CD4-positive, alpha-beta T cell (primary cell): ENCODE results near the gene ATP2B2. TPM values are rescaled to one million over a fixed set of nuclear protein-coding genes. Genes with fewer than 3 reads are reported as not detected.

Experiments
- ATAC-seq: fragments of 200-7000 bp; cut with Tn5 transposase; one replicate; pipeline ENCODE4 v1.10.0; 2022; ENCODE audit warnings: mild to moderate bottlenecking; ENCODE audit not compliant: poor library complexity
- CTCF ChIA-PET: fragments of 350-600 bp; sonication (Branson Sonifier 250); formaldehyde crosslinking; loops from one replicate; lab custom pipeline; 2021; ENCODE audit warnings: antibody characterized with exemption, inconsistent platforms; lab: Charles Lee
- POLR2A ChIA-PET: fragments of 350-600 bp; sonication (Branson Sonifier 250); formaldehyde crosslinking; loops from one replicate; lab custom pipeline; 2021; ENCODE audit warnings: antibody characterized with exemption, inconsistent platforms; lab: Charles Lee
- DNase-seq, 14 experiments: peaks; one replicate each; pipeline ENCODE4 v3.0.0-alpha.2; 2013 to 2020; ENCODE audit warnings: mixed read lengths in 2 of 14
- H3K27ac ChIP-seq, 2 donors: one replicate each; pipeline versions ENCODE4 v1.5.1 to v1.7.0; 2013; ENCODE audit warnings: low read length in 2 of 2, low read depth in 1 of 2, mild to moderate bottlenecking in 1 of 2
- H3K27me3 ChIP-seq, 2 experiments: 1 replicate in 1 of 2; 2 replicates in 1 of 2; pipeline versions ENCODE4 v1.6.1 to v1.7.0; 2013; ENCODE audit warnings: low read length in 2 of 2, control low read depth in 1 of 2, mild to moderate bottlenecking in 1 of 2, moderate library complexity in 1 of 2; ENCODE audit not compliant: insufficient read depth in 2 of 2, control insufficient read depth in 1 of 2
- H3K36me3 ChIP-seq: one replicate; pipeline ENCODE4 v1.6.1; 2013; ENCODE audit warnings: low read length, control low read depth; ENCODE audit not compliant: insufficient read depth
- H3K4me1 ChIP-seq: one replicate; pipeline ENCODE4 v1.6.1; 2013; ENCODE audit warnings: low read length, control low read depth; ENCODE audit not compliant: insufficient read depth
- H3K4me3 ChIP-seq: one replicate; pipeline ENCODE4 v1.5.1; 2013; ENCODE audit warnings: mild to moderate bottlenecking, low read length, moderate library complexity
- H3K9me3 ChIP-seq, 2 experiments: 1 replicate in 1 of 2; 2 replicates in 1 of 2; pipeline versions ENCODE4 v1.6.1 to v1.7.0; 2013; ENCODE audit warnings: low read length in 2 of 2, mild to moderate bottlenecking in 2 of 2, control low read depth in 1 of 2, moderate library complexity in 1 of 2; ENCODE audit not compliant: control insufficient read depth in 1 of 2, insufficient read depth in 1 of 2
- H3K27ac Mint-ChIP-seq: one replicate; pipeline ENCODE4 v1.8.0; 2020; ENCODE audit warnings: mixed read lengths
- H3K27me3 Mint-ChIP-seq: one replicate; pipeline ENCODE4 v1.8.0; 2021; ENCODE audit warnings: mixed read lengths
- H3K36me3 Mint-ChIP-seq: one replicate; pipeline ENCODE4 v1.8.0; 2021; ENCODE audit warnings: low read depth, mixed read lengths
- H3K4me1 Mint-ChIP-seq: one replicate; pipeline ENCODE4 v1.8.0; 2021; ENCODE audit warnings: low read depth, mixed read lengths
- H3K4me3 Mint-ChIP-seq: one replicate; pipeline ENCODE4 v1.8.0; 2020; ENCODE audit warnings: mild to moderate bottlenecking, mixed read lengths
- H3K9me3 Mint-ChIP-seq: one replicate; pipeline ENCODE4 v1.8.0; 2020; ENCODE audit warnings: mixed read lengths
- CTCF ChIP-seq: fragments of 200-600 bp; IDR thresholded peaks from one replicate; pipeline ENCODE4 v1.8.0; 2022; ENCODE audit warnings: antibody characterized with exemption, mild to moderate bottlenecking
- intact Hi-C, 2 experiments: fragments of 100-400 bp; cut with DNase I in 1 of 2; cut with micrococcal nuclease in 1 of 2; formaldehyde crosslinking; loops; one replicate each; pipeline versions ENCODE4 v1.15.1 to v1.9.0; 2023 to 2025; cut with DNase I, micrococcal nuclease
- total RNA-seq, 174 experiments: library from RNA in 2 of 174; stranded (reverse) in 2 of 174; gene quantifications; one replicate each; pipeline ENCODE4 v1.2.3 and lab custom pipeline; 2021 to 2026

ATP2B2 gene
- total RNA-seq, 2 experiments from 2014 or later: not detected

DNA sequence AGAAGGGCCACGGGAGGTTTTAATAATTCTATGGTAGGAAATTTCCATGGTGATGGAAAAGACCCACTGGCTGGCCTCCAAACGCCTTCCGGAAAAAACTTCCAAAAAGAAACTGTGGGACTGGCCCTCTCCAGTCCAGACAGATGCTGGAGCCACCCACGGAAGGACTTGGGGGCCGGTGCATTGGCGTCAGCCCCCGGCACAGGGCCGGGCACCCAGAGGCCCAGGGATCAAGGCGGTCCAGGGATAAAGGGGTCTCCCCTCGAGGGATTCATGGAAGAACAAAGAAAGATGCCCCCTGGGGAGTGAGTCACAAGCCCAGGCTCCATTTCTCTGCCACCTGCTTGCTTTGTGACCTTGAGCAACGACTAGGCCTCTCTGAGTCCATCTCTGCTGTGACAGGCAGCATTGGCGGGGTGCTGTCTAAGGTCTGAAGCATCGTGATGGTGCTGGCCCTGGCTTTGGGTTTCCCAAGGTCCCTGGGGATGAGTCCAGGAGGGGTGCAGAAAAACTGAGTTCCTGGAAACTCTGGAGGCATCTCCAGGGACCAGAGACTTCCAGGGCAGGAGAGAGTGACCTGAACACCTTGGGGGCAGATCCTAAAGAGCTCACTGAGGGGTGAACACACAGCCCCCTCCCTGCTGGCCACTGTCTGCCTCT is 21.6 kb downstream of the ATP2B2 start:
- no peak overlapping the region for H3K4me3 Mint-ChIP-seq
- POLR2A ChIA-PET: no interaction called here
- H3K4me3 ChIP-seq: no peak overlapping the region
- DNase-seq (no peak), ATAC-seq (no peak)
- no peaks in the 10 kb centered on the region for H3K36me3 ChIP-seq
- H3K27ac Mint-ChIP-seq: no peak overlapping the region
- H3K9me3 ChIP-seq: no peaks in the 10 kb centered on the region
- no peaks in the 10 kb centered on the region for H3K27me3 ChIP-seq
- intact Hi-C loops: no loop called here
- no peaks in the 10 kb centered on the region for H3K27me3 Mint-ChIP-seq
- no peak overlapping the region for H3K27ac ChIP-seq
- H3K4me1 ChIP-seq: no peaks in the 10 kb centered on the region
- H3K4me1 Mint-ChIP-seq: no peaks in the 10 kb centered on the region
- CTCF ChIA-PET: no interaction called here
- no peaks in the 10 kb centered on the region for H3K36me3 Mint-ChIP-seq
- H3K9me3 Mint-ChIP-seq: no peaks in the 10 kb centered on the region
- TF ChIP-seq CTCF: no peak

GRCh38 chr3:10483364-10483675 is 22.1 kb downstream of the ATP2B2 start:
- H3K9me3 Mint-ChIP-seq: peaks cover 2% of the 10 kb centered on the region
- TF ChIP-seq CTCF: no peak
- H3K4me3 Mint-ChIP-seq: no peak overlapping the region
- CTCF ChIA-PET: no interaction called here
- H3K36me3 Mint-ChIP-seq: no peaks in the 10 kb centered on the region
- no peak overlapping the region for H3K4me3 ChIP-seq
- ATAC-seq: no peak
- DNase-seq: no peak
- no peak overlapping the region for H3K27ac ChIP-seq
- no peaks in the 10 kb centered on the region for H3K9me3 ChIP-seq
- no peaks in the 10 kb centered on the region for H3K4me1 ChIP-seq
- intact Hi-C loops: no loop called here
- H3K36me3 ChIP-seq: no peaks in the 10 kb centered on the region
- POLR2A ChIA-PET: no interaction called here
- no peaks in the 10 kb centered on the region for H3K27me3 Mint-ChIP-seq
- H3K4me1 Mint-ChIP-seq: no peaks in the 10 kb centered on the region
- no peak overlapping the region for H3K27ac Mint-ChIP-seq
- no peaks in the 10 kb centered on the region for H3K27me3 ChIP-seq

DNA sequence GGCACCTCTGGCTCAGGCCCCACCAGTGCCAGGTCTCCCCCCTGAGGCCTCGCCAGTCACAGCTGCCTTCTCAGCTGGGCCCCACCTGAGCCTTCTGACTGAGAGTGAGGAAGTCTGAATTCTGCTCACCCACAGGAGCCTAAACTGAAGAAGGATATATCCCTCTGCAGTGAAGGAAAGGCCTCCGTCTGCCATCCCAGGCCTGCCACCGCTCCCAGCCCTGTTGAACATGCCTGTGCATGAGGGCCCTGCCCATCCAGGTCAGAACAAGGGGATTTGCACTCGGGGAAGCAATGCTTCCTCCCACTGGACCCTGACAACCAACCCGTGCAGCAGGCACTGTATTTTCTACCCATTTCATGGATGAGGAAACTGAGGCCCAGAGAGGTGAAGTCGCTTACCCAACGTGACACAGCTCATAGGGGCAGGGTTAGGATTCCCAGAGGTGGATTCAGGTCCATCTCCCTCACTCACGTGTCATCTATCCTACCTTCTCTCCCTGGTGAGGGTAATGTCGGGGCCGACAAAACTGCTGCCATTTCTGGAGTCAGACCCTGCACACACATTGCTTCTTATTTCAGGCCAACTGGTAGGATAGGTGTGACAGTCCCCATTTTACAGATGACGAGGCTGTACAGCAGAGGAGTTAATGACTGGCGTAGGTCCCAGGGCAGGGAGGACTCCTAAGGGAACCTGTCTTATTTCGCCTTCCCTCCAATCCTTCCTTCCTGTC is 22.6 kb downstream of the ATP2B2 start:
- Mint-ChIP-seq H3K4me3 (no peak overlapping the region), H3K9me3 (peaks cover 2% of the 10 kb centered on the region), H3K27me3 (no peaks in the 10 kb centered on the region), H3K36me3 (no peaks in the 10 kb centered on the region), H3K27ac (no peak overlapping the region), H3K4me1 (no peaks in the 10 kb centered on the region)
- no peak for TF ChIP-seq CTCF
- DNase-seq: no peak
- ChIA-PET POLR2A (no interaction called here), CTCF (no interaction called here)
- no peak overlapping the region for H3K4me3 ChIP-seq
- no peaks in the 10 kb centered on the region for H3K27me3 ChIP-seq
- no peaks in the 10 kb centered on the region for H3K4me1 ChIP-seq
- intact Hi-C loops: no loop called here
- no peak for ATAC-seq
- H3K9me3 ChIP-seq: no peaks in the 10 kb centered on the region
- H3K36me3 ChIP-seq: no peaks in the 10 kb centered on the region
- no peak overlapping the region for H3K27ac ChIP-seq
